Astrocyte of the spinal cord (primary cell): ENCODE results near the gene DNAI7.

Experiments
- DNase-seq: peaks from one replicate; pipeline ENCODE4 v3.0.0; 2011; ENCODE audit warnings: low read depth, low spot score
- H3K4me3 ChIP-seq: 2 replicates; pipeline ENCODE4 v1.5.1; 2011; ENCODE audit warnings: low read depth, mild to moderate bottlenecking, low read length, moderate library complexity
- CTCF ChIP-seq: IDR thresholded peaks from 2 replicates; pipeline ENCODE4 v1.5.1; 2012; ENCODE audit warnings: low read depth, mild to moderate bottlenecking, low read length, inconsistent platforms
- in situ Hi-C: cut with HindIII; loops from 2 replicates; pipeline ENCODE4 v1.10.0; 2017; ENCODE audit warnings: low sequenced_read_pairs

DNAI7 gene

DNA sequence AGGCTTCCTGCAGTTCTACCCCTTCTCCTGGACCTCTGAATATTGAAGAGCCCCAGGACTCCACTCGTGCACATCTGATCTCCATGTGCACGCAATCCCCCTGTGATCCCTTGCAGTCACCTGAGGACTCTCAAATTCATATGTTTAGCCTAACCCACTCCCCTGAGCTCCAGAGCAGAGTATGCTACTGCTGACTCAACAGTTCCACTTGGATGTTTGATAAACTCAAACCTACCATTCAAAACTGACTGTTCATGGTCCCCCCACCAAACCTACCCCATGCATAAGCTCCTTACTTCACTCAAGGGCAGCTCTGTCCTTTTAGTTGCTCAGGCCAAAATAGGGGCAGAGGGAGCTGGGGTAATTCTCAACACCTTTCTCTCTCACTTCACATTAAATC is 96.0 kb downstream of the DNAI7 start:
- no peak for DNase-seq
- no peak for TF ChIP-seq CTCF
- in situ Hi-C loops, result no loop called here
- H3K4me3 ChIP-seq, result no peak overlapping the region

GRCh38 chr12:25089738-25090137 is 105.2 kb downstream of the DNAI7 start:
- DNase-seq, result no peak
- in situ Hi-C loops, result no loop called here
- H3K4me3 ChIP-seq, result no peak overlapping the region
- no peak for TF ChIP-seq CTCF

GRCh38 chr12:25087596-25087995 is 107.4 kb downstream of the DNAI7 start:
- in situ Hi-C loops, result no loop called here
- no peak for TF ChIP-seq CTCF
- no peak overlapping the region for H3K4me3 ChIP-seq
- DNase-seq, result no peak

- DNase-seq, result no peak
- in situ Hi-C loops, result no loop called here
- no peak overlapping the region for H3K4me3 ChIP-seq
- TF ChIP-seq CTCF, result no peak
Measured at GRCh38 chr12:25084816-25085215, 110.1 kb downstream of the DNAI7 start.

DNA sequence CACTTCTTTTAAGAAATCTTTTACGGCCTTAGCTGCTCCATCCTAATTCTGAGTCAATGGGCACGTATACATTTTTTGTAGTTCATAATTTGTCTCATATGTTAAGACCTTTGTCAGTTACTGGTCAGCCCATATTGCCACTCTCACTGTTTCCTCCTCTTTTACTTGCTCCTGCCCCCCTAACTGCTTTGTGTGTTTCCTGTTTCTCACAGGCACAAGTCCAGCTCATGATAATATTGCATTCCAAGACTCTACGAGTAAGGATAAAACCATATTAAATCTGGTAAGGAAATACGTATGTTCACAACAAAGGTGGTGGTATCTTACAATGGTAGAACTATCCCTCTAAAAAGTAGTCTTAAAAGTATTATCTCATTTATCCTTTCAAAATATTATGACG is 111.7 kb downstream of the DNAI7 start:
- no peak for DNase-seq
- in situ Hi-C loops, result no loop called here
- no peak for TF ChIP-seq CTCF
- no peak overlapping the region for H3K4me3 ChIP-seq

DNA sequence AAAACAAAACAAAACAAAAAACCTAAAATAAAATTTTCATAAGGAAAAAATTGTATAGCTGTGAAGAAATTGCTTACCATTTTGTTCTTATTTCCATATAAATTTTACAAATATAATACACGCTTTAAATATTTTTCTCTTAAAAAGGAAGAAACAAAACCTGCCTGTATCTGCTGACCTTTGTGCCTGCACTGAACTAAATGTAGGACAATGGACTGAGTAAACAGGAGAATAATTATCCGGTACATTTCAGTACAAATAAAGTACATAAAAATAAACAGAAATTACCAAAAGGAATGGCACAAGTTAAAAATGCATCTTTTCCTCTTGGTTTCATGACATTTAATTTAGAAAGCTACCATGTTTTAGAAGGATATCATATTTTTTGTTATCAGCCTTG is 112.3 kb downstream of the DNAI7 start:
- no peak for DNase-seq
- TF ChIP-seq CTCF, result no peak
- no peak overlapping the region for H3K4me3 ChIP-seq
- in situ Hi-C loops, result no loop called here

GRCh38 chr12:25079393-25079792 is 115.6 kb downstream of the DNAI7 start:
- TF ChIP-seq CTCF, result no peak
- no peak for DNase-seq
- in situ Hi-C loops, result no loop called here
- no peak overlapping the region for H3K4me3 ChIP-seq
